ENCODE data around the gene HOXA9. TPM values are rescaled to one million over a fixed set of nuclear protein-coding genes. Genes with fewer than 3 reads are reported as not detected.

The HOXA9 gene
- total RNA-seq, 1 donor from 2014 or later = 14.5 TPM

- H3K4me3 Mint-ChIP-seq = peak overlapping the region; percentile 65
- TF ChIP-seq, protein P1, sequence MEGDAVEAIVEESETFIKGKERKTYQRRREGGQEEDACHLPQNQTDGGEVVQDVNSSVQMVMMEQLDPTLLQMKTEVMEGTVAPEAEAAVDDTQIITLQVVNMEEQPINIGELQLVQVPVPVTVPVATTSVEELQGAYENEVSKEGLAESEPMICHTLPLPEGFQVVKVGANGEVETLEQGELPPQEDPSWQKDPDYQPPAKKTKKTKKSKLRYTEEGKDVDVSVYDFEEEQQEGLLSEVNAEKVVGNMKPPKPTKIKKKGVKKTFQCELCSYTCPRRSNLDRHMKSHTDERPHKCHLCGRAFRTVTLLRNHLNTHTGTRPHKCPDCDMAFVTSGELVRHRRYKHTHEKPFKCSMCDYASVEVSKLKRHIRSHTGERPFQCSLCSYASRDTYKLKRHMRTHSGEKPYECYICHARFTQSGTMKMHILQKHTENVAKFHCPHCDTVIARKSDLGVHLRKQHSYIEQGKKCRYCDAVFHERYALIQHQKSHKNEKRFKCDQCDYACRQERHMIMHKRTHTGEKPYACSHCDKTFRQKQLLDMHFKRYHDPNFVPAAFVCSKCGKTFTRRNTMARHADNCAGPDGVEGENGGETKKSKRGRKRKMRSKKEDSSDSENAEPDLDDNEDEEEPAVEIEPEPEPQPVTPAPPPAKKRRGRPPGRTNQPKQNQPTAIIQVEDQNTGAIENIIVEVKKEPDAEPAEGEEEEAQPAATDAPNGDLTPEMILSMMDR (IDR thresholded peaks at IDR 0.05; ENCODE audit: unreplicated experiment) = no peak
- peak overlapping the region; percentile 55 for H3K27ac Mint-ChIP-seq
- H3K9me3 Mint-ChIP-seq = no peaks in the 10 kb centered on the region
- peaks cover 89% of the 10 kb centered on the region for H3K27me3 Mint-ChIP-seq (ENCODE audit: low read depth)
- peaks cover 53% of the 10 kb centered on the region for H3K4me1 Mint-ChIP-seq
- peaks cover 3% of the 10 kb centered on the region for H3K36me3 Mint-ChIP-seq
- no peak for DNase-seq (ENCODE audit: low spot score in 2 of 2, unreplicated experiment in 2 of 2)
Observed at GRCh38 chr7:27162561-27163287, 2.6 kb downstream of the HOXA9 start.

DNA sequence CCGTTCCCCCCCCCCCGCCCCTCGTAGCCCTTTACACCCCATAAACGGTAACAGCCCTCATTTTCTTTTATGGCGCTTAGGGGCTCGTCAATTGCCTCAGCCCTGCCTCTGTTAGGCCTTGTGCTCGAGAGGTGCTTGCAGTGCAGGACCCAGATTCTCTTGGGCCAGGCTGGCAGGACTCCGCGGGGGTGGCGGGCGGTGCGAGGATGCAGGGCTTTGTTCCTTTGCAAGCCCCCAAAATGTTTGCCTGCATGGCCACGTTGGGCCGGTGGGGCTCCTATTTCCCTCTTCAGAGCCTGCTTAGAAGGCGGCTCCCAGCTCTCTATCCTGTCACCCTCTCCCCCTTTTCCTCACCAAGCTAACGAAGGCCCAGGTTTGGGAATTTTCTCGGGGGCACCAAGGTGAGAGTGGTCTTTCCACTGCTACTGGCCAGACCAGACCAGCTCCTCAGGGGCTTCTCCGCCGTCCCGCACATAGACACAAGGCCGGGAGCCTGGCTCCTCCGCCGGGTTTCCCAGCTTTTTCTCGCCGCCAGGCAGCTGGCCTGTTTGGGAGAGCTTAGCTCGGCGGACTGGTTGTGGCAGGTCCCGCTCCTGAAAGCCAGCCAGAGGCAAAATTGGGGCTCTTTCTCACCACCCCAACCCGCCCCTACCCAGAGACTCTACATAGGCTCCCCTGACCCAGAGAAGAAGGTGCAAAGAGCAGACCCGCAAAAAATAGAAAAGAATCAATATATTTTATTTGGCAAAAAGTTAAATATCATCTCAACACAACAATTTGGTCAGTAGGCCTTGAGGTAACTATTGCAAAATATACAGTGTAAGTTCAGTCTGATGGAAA is 3.4 kb downstream of the HOXA9 start:
- DNase-seq (ENCODE audit: low spot score in 2 of 2, unreplicated experiment in 2 of 2) = peak in 1 of 2 experiments; percentile 19
- Mint-ChIP-seq H3K27ac (peak overlapping the region; percentile 88), H3K36me3 (peaks cover 3% of the 10 kb centered on the region), H3K9me3 (no peaks in the 10 kb centered on the region), H3K4me3 (peak overlapping the region; percentile 61), H3K4me1 (peaks cover 53% of the 10 kb centered on the region), H3K27me3 (ENCODE audit: low read depth) (peaks cover 89% of the 10 kb centered on the region)
- TF ChIP-seq, protein P1 (IDR thresholded peaks at IDR 0.05; ENCODE audit: unreplicated experiment) = no peak

GRCh38 chr7:27161214-27161720 is 4.1 kb downstream of the HOXA9 start:
- no peak for DNase-seq (ENCODE audit: low spot score in 2 of 2, unreplicated experiment in 2 of 2)
- H3K27ac Mint-ChIP-seq = peak overlapping the region; percentile 87
- H3K4me1 Mint-ChIP-seq = peaks cover 52% of the 10 kb centered on the region
- peak overlapping the region; percentile 77 for H3K4me3 Mint-ChIP-seq
- no peaks in the 10 kb centered on the region for H3K9me3 Mint-ChIP-seq
- TF ChIP-seq, protein P1 (IDR thresholded peaks at IDR 0.05; ENCODE audit: unreplicated experiment) = peak; percentile 34
- peaks cover 86% of the 10 kb centered on the region for H3K27me3 Mint-ChIP-seq (ENCODE audit: low read depth)
- H3K36me3 Mint-ChIP-seq = peaks cover 3% of the 10 kb centered on the region

GRCh38 chr7:27160546-27161213 is 4.7 kb downstream of the HOXA9 start:
- H3K36me3 Mint-ChIP-seq = peaks cover 3% of the 10 kb centered on the region
- peak overlapping the region; percentile 77 for H3K4me3 Mint-ChIP-seq
- H3K27ac Mint-ChIP-seq = peak overlapping the region; percentile 87
- no peaks in the 10 kb centered on the region for H3K9me3 Mint-ChIP-seq
- peaks cover 49% of the 10 kb centered on the region for H3K4me1 Mint-ChIP-seq
- H3K27me3 Mint-ChIP-seq (ENCODE audit: low read depth) = peaks cover 83% of the 10 kb centered on the region
- TF ChIP-seq, protein P1 (IDR thresholded peaks at IDR 0.05; ENCODE audit: unreplicated experiment) = peak; percentile 100
- peak; percentile 80 to 96 for DNase-seq (ENCODE audit: low spot score in 2 of 2, unreplicated experiment in 2 of 2)

GRCh38 chr7:27160145-27160545 is 5.2 kb downstream of the HOXA9 start:
- TF ChIP-seq, protein P1 (IDR thresholded peaks at IDR 0.05; ENCODE audit: unreplicated experiment) = no peak
- H3K4me1 Mint-ChIP-seq = peaks cover 52% of the 10 kb centered on the region
- H3K27ac Mint-ChIP-seq = no peak overlapping the region
- peaks cover 84% of the 10 kb centered on the region for H3K27me3 Mint-ChIP-seq (ENCODE audit: low read depth)
- peak in 1 of 2 experiments; percentile 16 for DNase-seq (ENCODE audit: low spot score in 2 of 2, unreplicated experiment in 2 of 2)
- no peaks in the 10 kb centered on the region for H3K9me3 Mint-ChIP-seq
- peak overlapping the region; percentile 66 for H3K4me3 Mint-ChIP-seq
- H3K36me3 Mint-ChIP-seq = peaks cover 3% of the 10 kb centered on the region
